ENCODE data around the gene B3GAT3. TPM values are rescaled to one million over a fixed set of nuclear protein-coding genes. Genes with fewer than 3 reads are reported as not detected.
"Not testable (repeated sequence)": the region's sequence is repeated elsewhere in the genome, so short reads cannot be mapped to it uniquely, and the experiment has no call there.

B3GAT3 gene
- total and polyA plus RNA-seq, 8 donors, result 5.2 to 50.8 (median 19.7) TPM

DNA sequence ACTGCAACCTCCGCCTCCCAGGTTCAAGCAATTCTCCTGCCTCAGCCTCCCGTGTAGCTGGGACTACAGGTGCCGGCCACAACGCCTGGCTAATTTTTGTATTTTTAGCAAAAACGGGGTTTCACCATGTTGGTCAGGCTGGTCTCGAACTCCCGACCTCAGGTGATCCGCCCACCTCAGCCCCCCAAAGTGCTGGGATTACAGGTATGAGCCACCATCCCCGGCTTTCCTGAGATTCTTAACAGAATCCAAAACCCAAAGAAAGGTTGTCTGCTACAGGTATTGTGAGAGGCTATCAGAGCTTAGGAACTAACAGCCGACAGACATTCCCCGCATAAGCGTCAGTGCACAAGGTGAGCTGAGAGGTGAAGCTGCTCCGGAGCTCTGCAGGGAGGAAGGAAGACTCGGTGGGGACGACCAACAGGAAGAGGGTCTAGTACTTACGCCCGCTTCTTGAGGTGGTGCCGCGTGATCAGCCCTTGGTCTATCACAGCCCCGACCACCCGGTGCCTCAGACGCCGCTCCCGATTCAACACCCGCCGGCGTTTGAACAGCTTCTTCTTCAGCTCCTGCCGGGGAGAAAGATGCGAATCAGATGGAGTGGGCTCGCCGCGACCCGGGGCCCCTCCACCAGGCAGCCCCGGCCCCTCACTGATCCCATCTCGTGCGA, 42.8 kb upstream of the B3GAT3 start:
- H3K4me3 ChIP-seq, result peak overlapping the region; percentile 78 to 94 (median 83)
- 2 to 6% (median 2%) methylated on average over 12 to 36 of the region's 36 CpGs for WGBS, 5 donors
- peak; percentile 55 to 89 for DNase-seq
- peak overlapping the region; percentile 91 to 97 (median 94) for H3K27ac ChIP-seq
- TF ChIP-seq, protein P1, sequence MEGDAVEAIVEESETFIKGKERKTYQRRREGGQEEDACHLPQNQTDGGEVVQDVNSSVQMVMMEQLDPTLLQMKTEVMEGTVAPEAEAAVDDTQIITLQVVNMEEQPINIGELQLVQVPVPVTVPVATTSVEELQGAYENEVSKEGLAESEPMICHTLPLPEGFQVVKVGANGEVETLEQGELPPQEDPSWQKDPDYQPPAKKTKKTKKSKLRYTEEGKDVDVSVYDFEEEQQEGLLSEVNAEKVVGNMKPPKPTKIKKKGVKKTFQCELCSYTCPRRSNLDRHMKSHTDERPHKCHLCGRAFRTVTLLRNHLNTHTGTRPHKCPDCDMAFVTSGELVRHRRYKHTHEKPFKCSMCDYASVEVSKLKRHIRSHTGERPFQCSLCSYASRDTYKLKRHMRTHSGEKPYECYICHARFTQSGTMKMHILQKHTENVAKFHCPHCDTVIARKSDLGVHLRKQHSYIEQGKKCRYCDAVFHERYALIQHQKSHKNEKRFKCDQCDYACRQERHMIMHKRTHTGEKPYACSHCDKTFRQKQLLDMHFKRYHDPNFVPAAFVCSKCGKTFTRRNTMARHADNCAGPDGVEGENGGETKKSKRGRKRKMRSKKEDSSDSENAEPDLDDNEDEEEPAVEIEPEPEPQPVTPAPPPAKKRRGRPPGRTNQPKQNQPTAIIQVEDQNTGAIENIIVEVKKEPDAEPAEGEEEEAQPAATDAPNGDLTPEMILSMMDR (IDR thresholded peaks at IDR 0.05), result no peak
- no peak for TF ChIP-seq POLR2AphosphoS5 (IDR thresholded peaks at IDR 0.05)
- no peak for TF ChIP-seq POLR2A (IDR thresholded peaks at IDR 0.05)
- no peak for TF ChIP-seq EP300 (IDR thresholded peaks at IDR 0.05)
- H3K36me3 ChIP-seq, result peaks cover 9 to 42% (median 29%) of the 10 kb centered on the region in 4 donors
- peaks cover 24 to 57% (median 50%) of the 10 kb centered on the region in 4 donors for H3K4me1 ChIP-seq
- intact Hi-C loops (cut with DNase I; ENCODE audit: low total_unique reads), result no loop called here
- H3K9me3 ChIP-seq, result no peaks in the 10 kb centered on the region
- no peaks in the 10 kb centered on the region for H3K27me3 ChIP-seq

DNA sequence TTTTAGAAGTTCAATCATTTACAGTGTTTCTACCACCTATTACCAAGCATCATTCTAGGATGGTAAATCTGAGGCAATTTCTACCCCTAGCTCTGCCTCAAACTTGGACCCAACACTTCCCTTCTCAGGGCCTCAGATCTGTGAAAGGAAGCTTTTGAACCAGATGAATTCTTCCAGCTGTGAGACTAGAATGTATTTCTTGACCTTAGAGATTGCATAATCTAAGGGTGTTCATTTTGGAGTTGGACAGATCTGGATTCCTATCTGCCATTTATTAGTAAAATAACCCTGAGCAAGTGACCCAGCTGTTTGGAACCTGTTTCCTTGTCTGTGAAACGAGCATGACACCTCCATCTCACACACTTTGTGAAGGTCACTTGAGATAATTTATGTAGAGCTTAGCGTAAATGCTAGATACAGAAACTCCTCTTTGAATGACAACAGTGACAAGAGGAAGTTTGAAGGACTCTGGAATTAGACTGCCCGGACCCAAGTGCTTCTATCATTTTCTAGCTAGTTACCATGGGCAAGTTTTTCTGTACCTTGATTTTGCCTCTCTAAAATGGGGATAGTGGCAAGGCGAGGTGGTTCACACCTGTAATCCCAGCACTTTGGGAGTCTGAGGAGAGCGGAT, 35.1 kb upstream of the B3GAT3 start:
- Histone ChIP-seq H3K4me1 (peaks cover 6 to 21% (median 9%) of the 10 kb centered on the region in 4 donors), H3K9me3 (no peaks in the 10 kb centered on the region), H3K36me3 (peaks cover 0 to 10% (median 5%) of the 10 kb centered on the region in 4 donors), H3K4me3 (no peak overlapping the region), H3K27ac (no peak overlapping the region), H3K27me3 (no peaks in the 10 kb centered on the region)
- no peak for TF ChIP-seq POLR2AphosphoS5 (IDR thresholded peaks at IDR 0.05)
- TF ChIP-seq, protein P1 (IDR thresholded peaks at IDR 0.05), result no peak
- no peak for TF ChIP-seq POLR2A (IDR thresholded peaks at IDR 0.05)
- TF ChIP-seq EP300 (IDR thresholded peaks at IDR 0.05), result no peak
- intact Hi-C loops (cut with DNase I; ENCODE audit: low total_unique reads), result no loop called here
- DNase-seq, result no peak
- 60 to 64% (median 63%) methylated on average over 5 of the region's 5 CpGs for WGBS, 5 donors

DNA sequence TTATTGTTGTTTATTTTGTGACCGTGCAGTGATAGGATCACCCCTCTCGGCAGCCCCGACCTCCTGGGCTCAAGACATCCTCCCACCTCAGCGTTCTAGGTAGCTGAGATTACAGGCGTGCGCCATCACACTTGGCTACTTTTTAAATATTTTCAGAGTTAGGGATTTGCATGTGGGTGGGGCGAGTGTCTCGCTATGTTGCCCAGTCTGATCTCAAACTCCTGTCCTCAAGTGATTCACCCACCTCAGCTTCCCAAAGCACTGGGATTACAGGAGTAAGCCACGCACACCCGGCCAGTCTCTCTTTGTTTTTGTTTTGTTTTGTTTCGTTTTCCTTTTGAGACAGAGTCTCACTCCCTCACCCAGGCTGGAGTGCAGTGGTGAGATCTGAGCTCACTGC, 32.5 kb upstream of the B3GAT3 start:
- H3K4me3 ChIP-seq, result no peak overlapping the region
- H3K4me1 ChIP-seq, result peaks cover 14 to 31% (median 22%) of the 10 kb centered on the region in 4 donors
- DNase-seq, result no peak
- peaks cover 6 to 10% (median 8%) of the 10 kb centered on the region in 4 donors for H3K36me3 ChIP-seq
- no peak overlapping the region for H3K27ac ChIP-seq
- no peaks in the 10 kb centered on the region for H3K27me3 ChIP-seq
- no peak for TF ChIP-seq POLR2A (IDR thresholded peaks at IDR 0.05)
- no peak for TF ChIP-seq EP300 (IDR thresholded peaks at IDR 0.05)
- no peak for TF ChIP-seq POLR2AphosphoS5 (IDR thresholded peaks at IDR 0.05)
- TF ChIP-seq, protein P1 (IDR thresholded peaks at IDR 0.05), result no peak
- intact Hi-C loops (cut with DNase I; ENCODE audit: low total_unique reads), result no loop called here
- WGBS, 5 donors, result 80 to 85% (median 84%) methylated on average over 11 of the region's 11 CpGs
- H3K9me3 ChIP-seq, result no peaks in the 10 kb centered on the region

DNA sequence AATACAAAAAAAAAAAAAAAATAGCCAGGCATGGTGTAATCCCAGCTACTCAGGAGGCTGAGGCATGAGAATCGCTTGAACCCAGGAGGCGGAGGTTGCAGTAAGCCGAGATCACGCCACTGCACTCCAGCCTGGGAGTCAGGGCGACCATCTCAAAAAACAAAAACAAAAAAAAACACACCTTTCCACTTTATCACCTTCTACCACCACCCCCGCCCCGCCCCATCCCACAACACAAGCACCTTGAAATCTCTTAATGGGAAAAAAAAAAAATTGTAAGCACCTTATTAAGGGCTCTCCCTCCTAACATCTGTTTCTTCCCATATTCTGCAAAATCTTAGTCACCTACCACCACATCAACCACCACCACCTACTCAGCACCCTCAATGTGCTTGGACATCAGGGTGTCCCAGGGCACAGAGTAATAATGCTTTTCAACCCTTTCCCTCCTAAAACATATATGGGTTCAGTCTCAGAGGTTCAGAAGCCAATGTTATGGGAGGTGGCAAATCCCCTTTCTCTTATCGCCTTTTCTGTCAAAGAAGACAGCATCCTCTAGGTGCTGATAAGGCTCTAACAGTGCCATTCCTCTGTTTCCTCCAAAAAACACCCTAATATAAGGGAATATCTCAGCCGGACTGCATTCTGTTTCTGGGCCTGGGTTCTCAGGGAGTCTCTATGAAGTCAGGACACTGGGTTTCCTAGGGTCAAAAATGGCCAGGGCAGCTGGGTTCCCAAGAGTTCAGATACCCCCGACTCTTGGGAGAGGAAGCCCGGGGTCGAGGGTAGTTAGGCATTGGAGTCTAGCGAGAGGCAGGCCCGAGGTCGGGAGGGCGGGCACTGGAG, 30.6 kb upstream of the B3GAT3 start:
- no peak for DNase-seq
- Histone ChIP-seq H3K36me3 (peaks cover 21 to 29% (median 28%) of the 10 kb centered on the region in 4 donors), H3K27me3 (no peaks in the 10 kb centered on the region), H3K4me1 (peaks cover 15 to 33% (median 27%) of the 10 kb centered on the region in 4 donors), H3K4me3 (peak overlapping the region; percentile 67 to 93 (median 82)), H3K27ac (peak overlapping the region; percentile 87 to 96 (median 92)), H3K9me3 (no peaks in the 10 kb centered on the region)
- WGBS, 5 donors, result 16 to 32% (median 25%) methylated on average over 16 of the region's 16 CpGs
- intact Hi-C loops (cut with DNase I; ENCODE audit: low total_unique reads), result no loop called here
- TF ChIP-seq, protein P1 (IDR thresholded peaks at IDR 0.05), result no peak
- TF ChIP-seq EP300 (IDR thresholded peaks at IDR 0.05) (no peak), POLR2A (IDR thresholded peaks at IDR 0.05) (no peak), POLR2AphosphoS5 (IDR thresholded peaks at IDR 0.05) (no peak)

DNA sequence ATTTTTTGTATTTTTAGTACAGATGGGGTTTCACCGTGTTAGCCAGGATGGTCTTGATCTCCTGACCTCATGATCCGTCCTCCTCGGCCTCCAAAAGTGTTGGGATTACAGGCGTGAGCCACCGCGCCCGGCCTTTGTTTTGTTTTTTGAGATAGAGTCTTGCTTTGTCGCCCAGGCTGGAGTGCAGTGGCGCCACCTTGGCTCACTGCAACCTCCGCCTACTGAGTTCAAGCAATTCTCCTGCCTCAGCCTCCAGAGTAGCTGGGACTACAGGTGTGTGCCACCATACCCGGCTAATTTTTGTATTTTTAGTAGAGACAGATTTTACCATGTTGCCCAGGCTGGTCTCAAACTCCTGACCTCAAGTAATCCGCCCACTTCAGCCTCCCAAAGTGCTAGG, 28.5 kb upstream of the B3GAT3 start:
- peaks cover 27 to 50% (median 41%) of the 10 kb centered on the region in 4 donors for H3K4me1 ChIP-seq
- H3K27ac ChIP-seq; H3K9me3 ChIP-seq; H3K4me3 ChIP-seq; H3K27me3 ChIP-seq; intact Hi-C loops (cut with DNase I; ENCODE audit: low total_unique reads); DNase-seq: not testable (repeated sequence)
- WGBS, 5 donors, result 90 to 92% (median 90%) methylated on average over 12 of the region's 12 CpGs
- peaks cover 21 to 31% (median 28%) of the 10 kb centered on the region in 4 donors for H3K36me3 ChIP-seq
